GM19372 (cell line): Measurements from ENCODE around the gene D2HGDH.
A peak's percentile ranks its signal among the peaks of the same experiment; 100 is the strongest.
"Not testable (repeated sequence)": the region's sequence is repeated elsewhere in the genome, so short reads cannot be mapped to it uniquely, and the experiment has no call there.

ENCODE experiments used
- ATAC-seq: cut with Tn5 transposase; IDR thresholded peaks from one replicate; pipeline ENCODE4 v1.9.1; 2021; ENCODE audit warnings: mild to moderate bottlenecking, low read depth, moderate library complexity; ENCODE audit not compliant: unreplicated experiment

D2HGDH gene

DNA sequence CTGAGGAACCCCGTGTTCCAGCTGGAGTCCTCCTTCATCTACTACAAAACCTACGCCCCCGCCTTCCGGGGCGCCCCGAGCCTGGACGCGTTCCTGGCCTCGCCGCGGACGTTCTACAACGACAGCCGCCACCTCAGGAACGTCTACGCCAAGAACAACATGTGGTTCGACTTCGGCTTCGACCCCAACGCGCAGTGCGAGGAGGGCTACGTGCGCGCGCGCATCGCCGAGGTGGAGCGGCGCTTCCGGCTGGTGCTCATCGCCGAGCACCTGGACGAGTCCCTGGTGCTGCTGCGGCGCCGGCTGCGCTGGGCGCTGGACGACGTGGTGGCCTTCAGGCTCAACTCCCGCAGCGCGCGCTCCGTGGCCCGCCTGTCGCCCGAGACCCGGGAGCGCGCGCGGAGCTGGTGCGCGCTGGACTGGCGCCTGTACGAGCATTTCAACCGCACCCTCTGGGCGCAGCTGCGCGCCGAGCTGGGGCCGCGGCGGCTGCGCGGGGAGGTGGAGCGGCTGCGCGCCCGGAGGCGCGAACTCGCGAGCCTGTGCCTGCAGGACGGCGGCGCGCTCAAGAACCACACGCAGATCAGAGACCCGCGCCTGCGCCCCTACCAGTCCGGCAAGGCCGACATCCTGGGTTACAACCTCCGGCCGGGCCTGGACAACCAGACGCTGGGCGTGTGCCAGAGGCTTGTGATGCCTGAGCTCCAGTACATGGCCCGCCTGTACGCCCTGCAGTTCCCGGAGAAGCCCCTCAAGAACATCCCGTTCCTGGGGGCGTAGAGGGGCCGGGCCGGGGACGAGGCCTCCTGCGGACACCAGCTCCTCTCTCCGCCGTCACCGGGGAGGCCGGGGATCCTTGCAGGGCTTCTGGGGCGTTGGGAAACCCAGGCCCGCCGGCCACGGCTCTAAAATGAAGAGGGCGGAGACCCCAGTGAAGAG is 69.2 kb downstream of the D2HGDH start:
- peak; percentile 59 for ATAC-seq

GRCh38 chr2:241804326-241805229 is 70.1 kb downstream of the D2HGDH start:
- ATAC-seq = no peak

- ATAC-seq = not testable (repeated sequence)
These were observed 71.8 kb downstream of the D2HGDH start for GRCh38 chr2:241806217-241806616.

DNA sequence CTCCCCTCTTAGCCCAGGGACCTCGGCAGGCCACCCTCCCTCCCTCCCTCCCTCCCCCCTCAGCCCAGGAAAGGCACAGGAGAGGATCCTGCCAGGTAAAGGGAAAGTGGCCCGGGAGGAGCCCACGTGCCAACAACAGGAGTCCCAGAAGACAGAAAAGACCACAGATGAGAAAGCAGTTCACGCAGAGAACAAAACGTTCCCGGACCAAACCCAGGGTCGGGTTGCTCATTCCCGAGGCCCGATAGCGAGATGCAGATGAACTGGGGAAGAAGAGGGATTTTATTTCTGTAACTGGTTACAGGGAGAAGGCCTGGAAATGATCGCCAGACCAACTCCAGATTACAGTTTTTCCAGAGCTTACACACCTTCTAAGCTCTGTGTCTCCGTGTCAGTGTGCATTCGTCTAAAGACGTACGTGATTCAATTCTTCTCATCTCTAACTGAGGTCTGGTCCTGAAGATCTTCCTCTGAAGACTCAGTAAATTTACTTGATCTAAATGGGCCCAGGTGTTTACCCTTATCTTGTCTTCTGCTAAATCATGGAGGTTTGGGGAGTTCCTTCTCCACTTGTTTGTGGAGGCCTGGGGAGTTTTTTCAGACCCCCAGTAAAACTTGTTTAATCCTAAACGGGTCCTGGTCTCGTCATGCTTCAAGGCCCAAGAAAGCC is 73.8 kb downstream of the D2HGDH start:
- ATAC-seq = no peak

GRCh38 chr2:241808721-241809382 is 74.4 kb downstream of the D2HGDH start, which contains the start of gene NEU4:
NEU4 (plus strand) TSS chr2:241809193; CDS start chr2:241814485, 5,292 bp downstream.
- ATAC-seq = no peak

GRCh38 chr2:241809383-241810306 is 75.2 kb downstream of the D2HGDH start:
- ATAC-seq = no peak

DNA sequence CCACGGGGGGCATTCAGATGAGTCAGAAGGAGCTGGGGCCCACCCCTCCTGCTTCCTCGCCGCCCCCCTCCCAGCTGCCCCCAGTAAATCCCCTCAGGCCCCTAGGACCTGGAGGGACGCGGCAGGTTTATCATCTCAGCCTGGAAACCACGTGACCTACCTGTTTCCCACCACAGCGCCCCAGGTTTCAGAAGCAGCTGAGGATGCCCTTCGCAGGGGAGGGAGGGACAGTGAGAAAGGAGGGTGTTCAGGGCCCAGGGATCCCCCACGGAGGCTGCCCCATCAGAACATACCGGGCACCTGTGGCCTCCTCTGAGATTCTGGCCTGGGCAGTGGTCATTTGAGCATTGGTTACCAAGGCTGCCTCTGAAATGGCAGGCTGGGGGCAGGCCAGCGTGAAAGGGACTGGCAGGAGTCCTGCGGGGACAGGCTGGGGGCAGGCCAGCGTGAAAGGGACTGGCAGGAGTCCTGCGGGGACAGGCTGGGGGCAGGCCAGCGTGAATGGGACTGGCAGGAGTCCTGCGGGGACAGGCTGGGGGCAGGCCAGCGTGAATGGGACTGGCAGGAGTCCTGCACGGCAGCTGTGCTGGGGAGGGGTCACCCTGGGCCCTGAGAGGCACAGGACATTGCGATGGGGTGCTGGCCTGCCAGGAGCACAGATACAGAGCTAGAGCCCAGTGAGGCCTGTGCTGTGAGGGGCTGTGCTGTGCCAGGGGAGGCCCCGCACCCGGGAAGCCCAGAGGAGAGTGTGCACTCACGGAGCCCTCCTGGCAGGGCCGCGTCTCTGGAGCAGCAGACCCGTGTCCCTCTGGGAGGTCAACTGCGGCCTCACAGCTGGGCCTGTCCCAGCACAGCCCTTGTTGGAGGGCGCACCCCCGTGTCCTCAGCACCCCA is 76.1 kb downstream of the D2HGDH start:
- no peak for ATAC-seq

- no peak for ATAC-seq
These were observed 76.9 kb downstream of the D2HGDH start for GRCh38 chr2:241811201-241811951.

GRCh38 chr2:241811952-241812729 is 77.7 kb downstream of the D2HGDH start:
- no peak for ATAC-seq

DNA sequence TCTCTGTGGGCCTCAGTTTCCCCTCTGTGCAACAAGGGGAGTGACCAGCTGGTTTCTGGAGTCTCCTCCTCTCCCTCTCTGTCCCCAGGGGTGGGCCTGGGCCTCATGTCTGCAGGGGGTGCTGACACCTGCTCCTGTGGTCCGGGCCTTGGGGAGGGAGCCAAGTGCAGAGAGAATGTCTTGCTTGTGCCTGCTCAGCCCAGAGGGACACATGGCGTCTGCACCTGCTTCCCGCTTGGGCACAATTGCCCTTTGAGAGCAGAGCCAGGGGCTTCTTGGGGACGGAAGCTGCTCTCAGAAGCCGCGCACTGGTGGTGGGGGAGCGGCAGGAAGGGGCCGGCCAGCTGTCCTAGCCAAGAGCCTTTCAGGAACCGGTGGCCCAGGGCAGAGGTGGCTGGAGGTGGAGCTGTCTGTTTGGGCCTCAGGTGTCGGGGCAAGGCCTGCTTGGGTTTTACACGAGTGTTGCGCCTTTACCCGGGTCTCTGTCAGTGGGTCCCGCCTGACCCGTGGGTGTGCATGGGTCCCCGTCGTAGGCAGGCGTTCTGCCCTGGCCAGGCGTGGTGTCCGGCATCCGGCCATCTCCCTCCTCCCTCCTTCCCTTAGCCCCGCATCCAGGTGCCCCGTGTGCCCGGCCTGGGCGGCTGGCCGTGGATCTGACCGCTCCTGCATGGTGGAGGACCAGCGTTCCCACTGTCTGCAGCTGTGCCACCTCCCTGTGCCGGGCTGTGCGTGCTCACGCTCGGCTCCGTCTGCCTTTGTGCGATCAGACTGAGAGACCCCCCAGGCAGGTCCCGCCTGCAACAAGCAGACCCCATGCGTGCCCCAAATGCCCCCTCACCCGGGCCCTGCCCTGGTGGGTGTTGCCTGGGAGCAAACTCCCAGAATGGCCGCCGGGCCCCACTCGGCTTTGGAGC is 78.6 kb downstream of the D2HGDH start:
- no peak for ATAC-seq

DNA sequence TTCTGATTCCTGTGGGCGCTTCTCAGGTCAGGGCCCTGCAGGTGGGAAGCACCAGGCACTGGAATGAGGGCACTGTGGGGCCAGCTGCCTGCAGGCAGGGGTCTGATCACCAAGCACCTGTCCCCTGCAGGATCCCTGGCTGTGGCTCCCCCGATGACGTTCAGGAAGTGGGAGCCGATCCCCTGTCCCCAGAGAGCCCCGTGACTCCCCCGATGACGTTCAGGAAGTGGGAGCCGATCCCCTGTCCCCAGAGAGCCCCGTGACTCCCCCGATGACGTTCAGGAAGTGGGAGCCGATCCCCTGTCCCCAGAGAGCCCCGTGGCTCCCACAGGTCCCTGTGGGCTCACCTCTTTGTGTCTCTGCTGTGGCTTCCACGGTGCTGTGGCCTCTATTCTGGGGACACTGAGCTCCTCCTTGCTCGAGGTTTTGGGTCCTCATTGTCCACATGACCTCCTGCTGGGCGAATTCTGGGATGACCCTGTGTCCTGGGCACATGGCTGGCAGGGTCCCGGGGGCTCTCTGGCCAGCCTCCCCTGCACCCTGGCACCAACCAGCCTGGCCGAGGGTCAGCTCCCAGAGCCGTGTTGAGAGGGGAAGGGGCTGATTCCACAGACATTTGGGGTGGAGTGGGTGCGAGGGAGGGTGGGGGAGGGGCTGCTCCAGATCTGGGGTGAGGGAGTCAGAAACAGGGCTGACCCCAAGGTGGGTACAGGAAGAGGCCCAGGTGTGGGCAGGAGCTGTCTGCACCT is 79.4 kb downstream of the D2HGDH start:
- ATAC-seq = no peak

DNA sequence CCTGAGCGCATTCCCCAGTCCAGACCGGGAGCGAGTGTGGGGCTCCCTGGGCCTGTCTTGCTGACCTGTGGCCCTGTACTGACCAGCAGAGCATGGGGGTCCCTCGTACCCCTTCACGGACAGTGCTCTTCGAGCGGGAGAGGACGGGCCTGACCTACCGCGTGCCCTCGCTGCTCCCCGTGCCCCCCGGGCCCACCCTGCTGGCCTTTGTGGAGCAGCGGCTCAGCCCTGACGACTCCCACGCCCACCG is 79.9 kb downstream of the D2HGDH start:
- no peak for ATAC-seq

DNA sequence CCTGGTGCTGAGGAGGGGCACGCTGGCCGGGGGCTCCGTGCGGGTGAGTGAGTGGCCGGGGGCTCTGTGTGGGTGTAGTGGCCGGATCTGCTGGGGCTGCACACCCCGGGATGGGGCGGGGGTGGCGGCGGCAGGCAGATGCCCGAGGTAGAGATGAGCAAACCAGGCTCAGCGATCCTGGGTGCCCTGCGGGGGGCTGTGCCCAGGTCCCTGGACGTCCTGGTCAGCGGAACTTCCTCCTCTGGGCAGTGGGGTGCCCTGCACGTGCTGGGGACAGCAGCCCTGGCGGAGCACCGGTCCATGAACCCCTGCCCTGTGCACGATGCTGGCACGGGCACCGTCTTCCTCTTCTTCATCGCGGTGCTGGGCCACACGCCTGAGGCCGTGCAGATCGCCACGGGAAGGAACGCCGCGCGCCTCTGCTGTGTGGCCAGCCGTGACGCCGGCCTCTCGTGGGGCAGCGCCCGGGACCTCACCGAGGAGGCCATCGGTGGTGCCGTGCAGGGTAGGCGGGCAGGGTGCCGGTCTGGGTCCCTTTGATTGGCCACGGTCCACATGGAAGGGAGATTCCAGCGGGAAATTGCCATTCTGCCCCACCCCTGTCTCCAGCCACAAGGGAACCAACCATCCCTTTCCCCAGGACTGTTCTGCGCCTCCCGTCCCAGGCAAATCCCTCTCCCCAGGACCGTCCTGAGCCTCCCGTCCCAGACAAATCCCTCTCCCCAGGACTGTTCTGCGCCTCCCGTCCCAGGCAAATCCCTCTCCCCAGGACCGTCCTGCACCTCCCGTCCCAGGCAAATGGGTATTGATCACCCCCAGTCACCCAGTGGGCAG is 80.4 kb downstream of the D2HGDH start:
- ATAC-seq = no peak
